DND-41 (cell line): ENCODE data around the gene SLC45A3.

ENCODE experiments used
- CTCF ChIP-seq: IDR thresholded peaks from 2 replicates; pipeline ENCODE4 v1.5.1; 2012; ENCODE audit warnings: borderline replicate concordance, low read length, moderate library complexity, mild to moderate bottlenecking; ENCODE audit not compliant: poor library complexity, severe bottlenecking; ENCODE audit errors: extremely low read depth
- EZH2 ChIP-seq: IDR thresholded peaks from 3 replicates; pipeline ENCODE4 v1.6.1; 2012; ENCODE audit warnings: borderline replicate concordance, low read depth, mild to moderate bottlenecking, moderate library complexity, low read length, inconsistent platforms; ENCODE audit not compliant: severe bottlenecking

- TF ChIP-seq CTCF (no peak), EZH2 (no peak)
Observed at GRCh38 chr1:205681364-205681763, 1.1 kb upstream of the SLC45A3 start.
